H9 (cell line): ENCODE results near the gene RGS5. TPM values are rescaled to one million over a fixed set of nuclear protein-coding genes. Genes with fewer than 3 reads are reported as not detected.

Source experiments
- DNase-seq: peaks from one replicate; pipeline ENCODE4 v3.0.0-alpha.2; 2017
- H2AFZ ChIP-seq: one replicate; pipeline ENCODE4 v1.6.1; 2013; ENCODE audit warnings: mild to moderate bottlenecking, low read length, control low read depth, moderate library complexity
- H2AK5ac ChIP-seq: 2 replicates; pipeline ENCODE4 v1.6.1; 2013; ENCODE audit warnings: low read length, control low read depth, mixed read lengths; ENCODE audit not compliant: insufficient read length
- H2BK120ac ChIP-seq: one replicate; pipeline ENCODE4 v1.6.1; 2013; ENCODE audit warnings: low read depth, mild to moderate bottlenecking, low read length, control low read depth, inconsistent platforms; ENCODE audit not compliant: poor library complexity, severe bottlenecking
- H2BK12ac ChIP-seq: 2 replicates; pipeline ENCODE4 v1.6.1; 2013; ENCODE audit warnings: low read length, control low read depth, mixed read lengths, low read depth; ENCODE audit not compliant: insufficient read length
- H2BK15ac ChIP-seq: 2 replicates; pipeline ENCODE4 v1.6.1; 2013; ENCODE audit warnings: low read depth, low read length, control low read depth
- H2BK20ac ChIP-seq: one replicate; pipeline ENCODE4 v1.6.1; 2013; ENCODE audit warnings: low read depth, mild to moderate bottlenecking, low read length, control low read depth, inconsistent platforms; ENCODE audit not compliant: poor library complexity, severe bottlenecking
- H2BK5ac ChIP-seq: 2 replicates; pipeline ENCODE4 v1.6.1; 2013; ENCODE audit warnings: low read length, control low read depth, mixed read lengths; ENCODE audit not compliant: insufficient read length
- H3K14ac ChIP-seq: 2 replicates; pipeline ENCODE4 v1.6.1; 2013; ENCODE audit warnings: low read length, control low read depth; ENCODE audit not compliant: insufficient read depth
- H3K18ac ChIP-seq: 2 replicates; pipeline ENCODE4 v1.6.1; 2013; ENCODE audit warnings: low read depth, mild to moderate bottlenecking, mixed read lengths, low read length, control low read depth; ENCODE audit not compliant: insufficient read length
- H3K23ac ChIP-seq: 2 replicates; pipeline ENCODE4 v1.6.1; 2013; ENCODE audit warnings: low read length, control low read depth, mixed read lengths, low read depth; ENCODE audit not compliant: insufficient read length
- H3K23me2 ChIP-seq: 2 replicates; pipeline ENCODE4 v1.6.1; 2013; ENCODE audit warnings: low read depth, mild to moderate bottlenecking, mixed read lengths, low read length, control low read depth; ENCODE audit not compliant: insufficient read length, poor library complexity, severe bottlenecking
- H3K27ac ChIP-seq: 2 replicates; pipeline ENCODE4 v1.5.1; 2013; ENCODE audit warnings: low read length, control low read depth, mixed read lengths, low read depth; ENCODE audit not compliant: insufficient read length
- H3K27me3 ChIP-seq: 2 replicates; pipeline ENCODE4 v1.6.1; 2013; ENCODE audit warnings: low read length, control low read depth, inconsistent platforms; ENCODE audit not compliant: insufficient read depth
- H3K4ac ChIP-seq: 2 replicates; pipeline ENCODE4 v1.6.1; 2013; ENCODE audit warnings: low read depth, mild to moderate bottlenecking, control low read depth, inconsistent platforms, low read length, moderate library complexity
- H3K4me1 ChIP-seq: 2 replicates; pipeline ENCODE4 v1.6.1; 2013; ENCODE audit warnings: low read length, control low read depth, inconsistent platforms; ENCODE audit not compliant: insufficient read depth
- H3K4me2 ChIP-seq: 2 replicates; pipeline ENCODE4 v1.6.1; 2013; ENCODE audit warnings: low read length, control low read depth, mixed read lengths; ENCODE audit not compliant: insufficient read length, insufficient read depth
- H3K56ac ChIP-seq: 2 replicates; pipeline ENCODE4 v1.6.1; 2013; ENCODE audit warnings: low read depth, mild to moderate bottlenecking, mixed read lengths, low read length, control low read depth; ENCODE audit not compliant: insufficient read length
- H3K79me1 ChIP-seq: 2 replicates; pipeline ENCODE4 v1.6.1; 2013; ENCODE audit warnings: low read depth, mild to moderate bottlenecking, moderate library complexity, low read length, control low read depth, inconsistent platforms; ENCODE audit not compliant: insufficient read depth, poor library complexity, severe bottlenecking
- H3K79me2 ChIP-seq: 2 replicates; pipeline ENCODE4 v1.6.1; 2013; ENCODE audit warnings: low read length, control low read depth, inconsistent platforms; ENCODE audit not compliant: insufficient read depth
- H3K9ac ChIP-seq: 2 replicates; pipeline ENCODE4 v1.6.1; 2013; ENCODE audit warnings: low read length, control low read depth, mixed read lengths; ENCODE audit not compliant: insufficient read length; ENCODE audit errors: extremely low read depth
- H3K9me3 ChIP-seq: one replicate; pipeline ENCODE4 v1.6.1; 2013; ENCODE audit warnings: low read depth, low read length, inconsistent platforms; ENCODE audit not compliant: control insufficient read depth
- H3T11ph ChIP-seq: one replicate; pipeline ENCODE4 v1.6.1; 2013; ENCODE audit warnings: mild to moderate bottlenecking, low read length, control low read depth, inconsistent platforms
- H4K20me1 ChIP-seq: one replicate; pipeline ENCODE4 v1.6.1; 2013; ENCODE audit not compliant: control insufficient read depth, insufficient read length, insufficient read depth
- H4K5ac ChIP-seq: 2 replicates; pipeline ENCODE4 v1.6.1; 2013; ENCODE audit warnings: low read depth, mild to moderate bottlenecking, mixed read lengths, low read length, control low read depth; ENCODE audit not compliant: insufficient read length
- H4K8ac ChIP-seq: replicated peaks from 2 replicates; pipeline ENCODE4 v1.6.1; 2013; ENCODE audit warnings: low read length, control low read depth, mixed read lengths, low read depth; ENCODE audit not compliant: insufficient read length
- H4K91ac ChIP-seq: 2 replicates; pipeline ENCODE4 v1.6.1; 2013; ENCODE audit warnings: low read depth, mild to moderate bottlenecking, moderate library complexity, mixed read lengths, low read length, control low read depth; ENCODE audit not compliant: insufficient read length
- H3K27ac Mint-ChIP-seq, 3 experiments: 2 replicates in 2 of 3; 3 replicates in 1 of 3; pipeline ENCODE4 v1.8.0; 2020 to 2021; ENCODE audit warnings: mixed read lengths in 3 of 3, mild to moderate bottlenecking in 1 of 3, moderate library complexity in 1 of 3
- H3K27me3 Mint-ChIP-seq: 2 replicates; pipeline ENCODE4 v1.8.0; 2021; ENCODE audit warnings: low read depth, mild to moderate bottlenecking, moderate library complexity, mixed read lengths
- H3K36me3 Mint-ChIP-seq, 3 experiments: 2 replicates in 2 of 3; 3 replicates in 1 of 3; pipeline ENCODE4 v1.8.0; 2020 to 2021; ENCODE audit warnings: low read depth in 3 of 3, mixed read lengths in 3 of 3; ENCODE audit not compliant: insufficient read depth in 1 of 3
- H3K4me1 Mint-ChIP-seq, 2 experiments: 2 replicates each; pipeline ENCODE4 v1.8.0; 2020; ENCODE audit warnings: mixed read lengths in 2 of 2
- H3K4me3 Mint-ChIP-seq, 2 experiments: 2 replicates in 1 of 2; 3 replicates in 1 of 2; pipeline ENCODE4 v1.8.0; 2020 to 2021; ENCODE audit warnings: mild to moderate bottlenecking in 2 of 2, mixed read lengths in 2 of 2, moderate library complexity in 1 of 2
- H3K9me3 Mint-ChIP-seq, 2 experiments: 2 replicates in 1 of 2; 3 replicates in 1 of 2; pipeline ENCODE4 v1.8.0; 2020; ENCODE audit warnings: mild to moderate bottlenecking in 2 of 2, mixed read lengths in 2 of 2, moderate library complexity in 1 of 2
- CTCF ChIP-seq: fragments of 200-600 bp; sonication (generic); conservative IDR thresholded peaks from 3 replicates; pipeline ENCODE4 v1.8.0; 2021; ENCODE audit warnings: antibody characterized with exemption, mild to moderate bottlenecking
- WGBS: extraction: QIAGEN DNeasy Blood & Tissue Kit; methylation state at CpG from one replicate; pipeline ENCODE4 v1.1.7; 2013; ENCODE audit warnings: missing lambda C conversion rate, low lambda C conversion rate, mixed read lengths; ENCODE audit not compliant: insufficient read length; ENCODE audit errors: extremely low coverage; 5-methylcytosine and 5-hydroxymethylcytosine counted together
- total RNA-seq: library from RNA; stranded (reverse); gene quantifications from 2 replicates; pipeline ENCODE4 v1.2.1, GENCODE V29; 2021

Gene RGS5
- total RNA-seq, 1 experiment from 2014 or later, result 30.1 TPM

DNA sequence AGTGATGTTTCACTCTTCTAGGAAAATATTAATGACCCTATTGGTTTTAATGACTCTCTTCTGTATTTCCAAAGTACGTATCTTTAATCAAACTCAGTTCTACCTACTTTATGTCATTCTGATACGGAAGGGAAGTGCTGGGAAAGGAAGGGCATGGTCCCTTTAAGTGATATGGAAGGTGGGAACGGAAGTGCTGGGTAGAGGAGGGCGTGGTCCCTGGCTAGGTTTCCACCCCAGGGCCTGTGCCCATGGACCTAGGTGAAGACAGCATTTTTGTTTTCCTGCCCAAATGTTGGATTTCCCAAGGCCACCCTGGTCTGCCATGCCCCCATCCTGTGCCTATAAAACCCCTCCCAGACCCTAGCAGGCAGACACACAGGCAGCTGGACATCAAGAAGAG, 109.5 kb downstream of the RGS5 start:
- no peaks in the 10 kb centered on the region for H3K79me1 ChIP-seq
- H3K27ac ChIP-seq, result no peak overlapping the region
- H3K4me2 ChIP-seq, result no peak overlapping the region
- no peak overlapping the region for H3T11ph ChIP-seq
- H3K4me1 Mint-ChIP-seq, result no peaks in the 10 kb centered on the region
- H3K4me3 Mint-ChIP-seq, result no peak overlapping the region; a peak in 1 of 5 replicates
- no peak overlapping the region for H3K9ac ChIP-seq
- no peak overlapping the region for H2AK5ac ChIP-seq
- H2BK15ac ChIP-seq, result no peak overlapping the region
- H3K9me3 Mint-ChIP-seq, result peaks cover 0 to 2% of the 10 kb centered on the region in 2 experiments; a peak in 2 of 5 replicates
- no peak overlapping the region for H2AFZ ChIP-seq
- H3K36me3 Mint-ChIP-seq, result no peaks in the 10 kb centered on the region
- no peak overlapping the region for H3K4ac ChIP-seq
- no peaks in the 10 kb centered on the region for H3K9me3 ChIP-seq
- H4K8ac ChIP-seq, result no peak overlapping the region
- no peaks in the 10 kb centered on the region for H3K79me2 ChIP-seq
- H4K91ac ChIP-seq, result no peak overlapping the region
- no peak for DNase-seq
- no peaks in the 10 kb centered on the region for H3K27me3 ChIP-seq
- no peaks in the 10 kb centered on the region for H3K27me3 Mint-ChIP-seq
- no peaks in the 10 kb centered on the region for H4K20me1 ChIP-seq
- TF ChIP-seq CTCF, result no peak
- no peak overlapping the region for H2BK12ac ChIP-seq
- H2BK5ac ChIP-seq, result no peak overlapping the region
- H3K56ac ChIP-seq, result no peak overlapping the region
- H3K23ac ChIP-seq, result no peak overlapping the region
- no peak overlapping the region for H2BK20ac ChIP-seq
- H3K18ac ChIP-seq, result no peak overlapping the region
- no peaks in the 10 kb centered on the region for H3K4me1 ChIP-seq
- no peak overlapping the region for H2BK120ac ChIP-seq
- no CpG with 5 or more reads among the region's 4 CpGs for WGBS
- no peak overlapping the region for H4K5ac ChIP-seq
- H3K23me2 ChIP-seq, result no peaks in the 10 kb centered on the region
- H3K27ac Mint-ChIP-seq, result no peak overlapping the region; a peak in 1 of 7 replicates
- no peak overlapping the region for H3K14ac ChIP-seq

Other genes with a start within 250 kb of the RGS5 start
- gene RGS4, start 133.6 kb downstream of the RGS5 start, total RNA-seq, result not detected in 2 replicates
- gene NUF2, start 119.0 kb upstream of the RGS5 start, total RNA-seq, result 25.2 and 30.7 TPM in 2 replicates